Activated CD8-positive, alpha-beta memory T cell treated with anti-CD3 and anti-CD28 coated beads, Interleukin-2, amount 50 U/mL, for 1 hour (primary cell): ENCODE results near the gene ZNF106.

Experiments
- DNase-seq: peaks from one replicate; pipeline ENCODE4 v3.0.0-alpha.2; 2020; ENCODE audit errors: extremely low read depth

Gene ZNF106

DNA sequence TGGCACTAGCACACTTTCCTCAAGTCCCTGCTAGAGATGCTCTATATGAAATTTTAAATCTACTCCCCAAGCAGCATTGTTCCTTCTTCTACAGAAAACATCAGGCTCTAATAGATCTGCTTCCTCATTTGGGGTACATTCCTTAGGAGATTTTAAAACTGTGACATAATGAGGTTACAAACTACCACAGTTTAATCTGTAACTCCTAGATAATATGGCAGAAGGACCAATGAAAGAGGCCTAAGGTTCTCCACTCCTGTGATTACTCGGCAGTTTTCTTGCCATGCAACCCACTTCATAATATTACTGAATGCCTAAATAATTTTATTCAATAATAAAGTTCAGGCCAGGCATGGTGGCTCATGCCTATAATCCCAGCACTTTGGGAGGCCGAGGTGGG, 16.1 kb downstream of the ZNF106 start:
- no peak for DNase-seq

- DNase-seq, result no peak
Measured at GRCh38 chr15:42471002-42471401, 19.9 kb downstream of the ZNF106 start.

- no peak for DNase-seq
Measured at GRCh38 chr15:42465520-42466259, 25.3 kb downstream of the ZNF106 start.

DNA sequence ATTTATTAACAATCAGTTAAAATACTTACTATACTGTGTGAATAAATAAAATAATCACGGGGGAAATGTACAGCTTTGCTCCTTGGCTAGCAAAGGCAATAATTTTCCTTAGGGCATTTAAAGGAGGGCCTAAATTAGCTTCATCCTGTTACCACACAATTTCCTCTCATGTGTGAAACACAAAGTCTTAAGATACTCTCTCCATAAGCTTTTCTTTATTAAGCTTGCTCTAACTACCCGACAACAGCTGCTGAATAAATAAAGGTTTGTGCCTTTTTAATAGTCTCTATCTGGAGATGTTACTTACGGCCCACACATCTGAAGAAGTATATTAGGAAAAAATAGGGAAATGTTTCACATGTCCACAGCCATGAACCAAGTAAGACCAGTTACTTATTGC, 29.7 kb downstream of the ZNF106 start:
- no peak for DNase-seq

- no peak for DNase-seq
Measured at GRCh38 chr15:42457445-42458442, 33.2 kb downstream of the ZNF106 start.

GRCh38 chr15:42456971-42457370, 34.0 kb downstream of the ZNF106 start:
- DNase-seq, result no peak

DNA sequence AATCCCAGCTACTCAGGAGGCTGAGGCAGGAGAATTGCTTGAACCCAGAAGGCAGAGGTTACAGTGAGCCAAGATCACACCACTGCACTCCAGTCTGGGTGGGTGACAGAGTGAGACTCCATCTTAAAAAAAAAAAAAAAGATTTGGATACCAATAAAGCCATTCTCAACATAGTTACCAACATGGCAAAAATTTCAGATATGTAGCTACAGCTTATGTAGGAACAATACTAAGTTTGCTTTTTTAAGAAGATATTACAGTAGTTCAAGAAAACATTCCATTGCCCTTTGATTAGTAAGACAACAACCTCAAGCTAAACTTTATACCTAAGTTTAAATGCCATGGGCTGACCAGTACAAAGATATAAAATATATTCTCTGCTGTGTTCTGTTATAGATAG, 34.4 kb downstream of the ZNF106 start:
- DNase-seq, result no peak

DNA sequence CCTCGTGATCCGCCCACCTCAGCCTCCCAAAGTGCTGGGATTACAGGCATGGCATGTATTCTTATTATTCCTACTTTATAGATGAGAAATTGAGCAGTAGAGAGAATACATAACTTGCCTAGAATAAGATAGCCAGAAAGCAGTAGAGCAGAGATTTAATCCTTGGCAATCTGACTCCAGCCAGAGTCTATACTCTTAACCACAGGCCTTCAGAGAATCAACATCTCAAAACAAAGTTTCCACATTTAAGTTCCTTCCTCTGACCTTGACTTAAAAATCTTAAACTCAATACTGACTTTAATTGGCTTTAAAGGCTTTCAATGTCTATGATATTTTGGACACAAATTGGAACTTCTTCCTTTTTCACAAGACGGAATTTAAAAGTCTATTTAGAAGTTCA, 37.1 kb downstream of the ZNF106 start:
- DNase-seq, result no peak

DNA sequence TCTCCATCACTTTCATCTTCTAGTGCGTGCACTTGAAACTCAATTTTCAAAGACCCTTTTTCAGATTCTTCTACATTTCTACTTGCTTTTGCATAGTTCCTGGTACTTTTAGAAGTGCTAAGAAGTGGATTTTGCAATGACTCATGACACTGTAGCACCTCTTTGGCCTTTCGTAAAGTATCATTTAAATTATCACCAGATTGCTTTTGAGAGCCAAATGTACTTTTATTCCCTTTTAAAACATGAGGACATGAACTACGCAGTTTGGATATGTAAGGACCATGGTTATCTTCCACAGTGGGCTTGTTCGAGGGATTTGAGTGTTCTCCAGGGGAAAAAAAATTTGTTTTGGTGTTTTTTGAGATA, 40.5 kb downstream of the ZNF106 start:
- DNase-seq, result no peak

GRCh38 chr15:42449770-42450424, 41.0 kb downstream of the ZNF106 start:
- no peak for DNase-seq

- DNase-seq, result no peak
Measured at GRCh38 chr15:42448281-42448680, 42.7 kb downstream of the ZNF106 start.

- DNase-seq, result no peak
Measured at GRCh38 chr15:42447599-42447998, 43.3 kb downstream of the ZNF106 start.

DNA sequence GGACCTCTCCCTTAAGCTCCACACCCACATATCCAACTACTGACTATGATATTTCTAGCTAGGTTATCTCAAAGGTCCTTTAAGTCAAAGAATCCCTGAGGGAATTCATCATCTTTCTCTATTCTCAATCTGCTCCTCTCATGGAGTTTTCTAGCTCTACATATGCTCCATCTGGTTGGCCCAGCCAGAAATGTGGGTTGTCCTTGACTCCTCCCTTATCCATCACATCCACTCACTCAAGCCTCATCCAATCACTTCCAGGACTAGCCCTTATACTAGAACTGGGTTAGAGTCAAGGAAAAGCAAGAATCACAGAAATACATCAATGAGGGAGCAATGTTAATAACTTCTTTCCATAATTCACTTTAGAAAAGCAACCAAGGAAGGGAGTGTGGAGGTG, 45.4 kb downstream of the ZNF106 start:
- no peak for DNase-seq

- no peak for DNase-seq
Measured at GRCh38 chr15:42444415-42445063, 46.4 kb downstream of the ZNF106 start.

GRCh38 chr15:42427429-42428223, 63.3 kb downstream of the ZNF106 start:
- no peak for DNase-seq

- no peak for DNase-seq
Measured at GRCh38 chr15:42421376-42421775, 69.6 kb downstream of the ZNF106 start.

- DNase-seq, result no peak
Measured at GRCh38 chr15:42419369-42419768, 71.6 kb downstream of the ZNF106 start.

GRCh38 chr15:42413920-42414319, 77.0 kb downstream of the ZNF106 start:
- DNase-seq, result no peak

DNA sequence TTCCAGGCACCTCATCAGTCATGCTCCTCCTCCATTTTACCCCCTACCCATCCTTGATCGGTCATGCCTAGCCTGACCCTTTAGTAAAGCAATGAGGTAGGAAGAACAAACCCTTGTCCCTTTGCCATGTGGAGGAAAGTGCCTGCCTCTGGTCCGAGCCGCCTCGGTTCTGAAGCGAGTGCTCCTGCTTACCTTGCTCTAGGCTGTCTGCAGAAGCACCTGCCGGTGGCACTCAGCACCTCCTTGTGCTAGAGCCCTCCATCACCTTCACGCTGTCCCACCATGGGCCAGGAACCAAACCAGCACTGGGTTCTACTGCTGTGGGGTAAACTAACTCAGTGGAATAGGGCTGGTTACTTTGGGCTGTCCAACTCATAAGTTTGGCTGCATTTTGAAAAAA, 79.1 kb downstream of the ZNF106 start:
- DNase-seq, result no peak

DNA sequence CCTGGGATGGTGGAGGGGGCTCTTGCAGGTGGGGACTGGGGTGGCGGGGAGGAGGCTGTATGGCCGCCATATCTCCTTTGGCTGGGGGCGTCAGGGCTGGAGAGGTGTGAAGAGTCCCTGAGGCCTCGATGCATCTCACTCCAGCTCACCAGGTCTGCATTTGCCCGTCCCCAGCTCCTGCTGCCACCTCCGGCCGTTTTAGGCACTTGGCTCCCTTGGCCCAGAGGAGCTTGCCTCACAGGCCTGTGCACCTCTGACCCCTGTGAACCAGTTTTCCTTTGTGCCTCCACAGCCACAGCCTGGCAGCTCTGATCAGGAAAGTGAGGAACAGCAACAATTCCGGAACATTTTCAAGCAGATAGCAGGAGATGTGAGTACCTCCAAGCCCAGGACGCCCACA, 81.9 kb downstream of the ZNF106 start:
- no peak for DNase-seq

- no peak for DNase-seq
Measured at GRCh38 chr15:42408178-42408577, 82.8 kb downstream of the ZNF106 start.
